GM12878 (cell line): ENCODE measurements around the gene FABP6. TPM values are rescaled to one million over a fixed set of nuclear protein-coding genes. Genes with fewer than 3 reads are reported as not detected.

Experiments
- ATAC-seq: fragments of 200-7000 bp; cut with Tn5 transposase; 3 replicates; pipeline ENCODE4 v1.9.1; 2020; ENCODE audit warnings: mild to moderate bottlenecking, moderate library complexity
- BruUV-seq: library from RNA; stranded (reverse); fragments of 400-500 nt; replicated peaks from 2 replicates; lab custom pipeline; 2021; lab: Mats Ljungman, UMichigan
- CTCF ChIA-PET: fragments of 300-600 bp; sonication (Branson Sonifier 250); formaldehyde crosslinking; extraction: SDS; loops from one replicate; lab custom pipeline; 2021; ENCODE audit warnings: inconsistent platforms; lab: Yijun Ruan, JAX
- POLR2A ChIA-PET: fragments of 350-600 bp; formaldehyde crosslinking; extraction: SDS; loops from one replicate; lab custom pipeline; 2021; ENCODE audit warnings: inconsistent platforms; lab: Charles Lee
- RAD21 ChIA-PET: fragments of 300-600 bp; sonication (Branson Sonifier 250); formaldehyde crosslinking; loops from one replicate; lab custom pipeline; 2023; ENCODE audit warnings: antibody characterized with exemption; ENCODE audit not compliant: unreplicated experiment; lab: Charles Lee
- SMC1A ChIA-PET: fragments of 300-600 bp; sonication (Branson Sonifier 250); formaldehyde crosslinking; loops from one replicate; lab custom pipeline; 2023; ENCODE audit not compliant: unreplicated experiment, uncharacterized antibody; lab: Charles Lee
- DNase-seq: peaks from one replicate; pipeline ENCODE4 v3.0.0-alpha.2; 2011; ENCODE audit warnings: low read depth, low spot score
- FAIRE-seq: peaks from 3 replicates; lab custom pipeline; 2011; peaks lifted over from hg19 to GRCh38; lab: Jason Lieb, UNC
- H2AFZ ChIP-seq: 2 replicates; pipeline ENCODE4 v1.6.0; 2011; ENCODE audit warnings: low read depth, low read length, control low read depth; ENCODE audit not compliant: control insufficient read depth
- H3K27ac ChIP-seq: 2 replicates; pipeline ENCODE4 v1.5.1; 2011; ENCODE audit warnings: control low read depth; ENCODE audit not compliant: control insufficient read depth, insufficient read depth
- H3K27me3 ChIP-seq, 2 experiments: replicated peaks in 1 of 2; 2 replicates each; pipeline versions ENCODE4 v1.6.0 to v1.6.1; 2011; ENCODE audit warnings: low read length in 1 of 2; ENCODE audit not compliant: control insufficient read depth in 2 of 2, insufficient read depth in 2 of 2
- H3K36me3 ChIP-seq, 2 experiments: 2 replicates each; pipeline ENCODE4 v1.5.1; 2011; ENCODE audit warnings: low read length in 1 of 2; ENCODE audit not compliant: control insufficient read depth in 2 of 2, insufficient read depth in 2 of 2
- H3K4me1 ChIP-seq: 2 replicates; pipeline ENCODE4 v1.6.1; 2011; ENCODE audit warnings: mild to moderate bottlenecking, low read length, moderate library complexity, mixed read lengths; ENCODE audit not compliant: control insufficient read depth, insufficient read depth
- H3K4me2 ChIP-seq: 2 replicates; pipeline ENCODE4 v1.6.0; 2011; ENCODE audit warnings: control low read depth; ENCODE audit not compliant: control insufficient read depth, insufficient read depth
- H3K4me3 ChIP-seq: fragments of 200-600 bp; sonication (generic); 2 replicates; pipeline ENCODE4 v1.5.1; 2016
- H3K79me2 ChIP-seq: 2 replicates; pipeline ENCODE4 v1.6.0; 2011; ENCODE audit warnings: low read length; ENCODE audit not compliant: control insufficient read depth, insufficient read depth
- H3K9ac ChIP-seq: 2 replicates; pipeline ENCODE4 v1.8.0; 2011; ENCODE audit warnings: low read length, control low read depth, mixed read lengths; ENCODE audit not compliant: control insufficient read depth, insufficient read depth
- H3K9me3 ChIP-seq: replicated peaks from 3 replicates; pipeline ENCODE4 v1.5.1; 2011; ENCODE audit warnings: mild to moderate bottlenecking, low read length; ENCODE audit not compliant: control insufficient read depth, insufficient read depth
- H4K20me1 ChIP-seq: 2 replicates; pipeline ENCODE4 v1.6.0; 2011; ENCODE audit not compliant: control insufficient read depth, insufficient read depth
- BMI1 ChIP-seq: fragments of 450-650 bp; IDR thresholded peaks from 2 replicates; pipeline ENCODE4 v1.6.1; 2016; ENCODE audit warnings: mild to moderate bottlenecking, moderate library complexity, borderline replicate concordance
- EGR1 ChIP-seq, 2 experiments: IDR thresholded peaks; 1 replicate in 1 of 2; 2 replicates in 1 of 2; pipeline ENCODE4 v1.6.1; 2011 to 2012; ENCODE audit warnings: low read depth in 2 of 2, low read length in 2 of 2, borderline replicate concordance in 1 of 2, mild to moderate bottlenecking in 1 of 2, moderate library complexity in 1 of 2
- IRF3 ChIP-seq: fragments of 450-650 bp; IDR thresholded peaks from 2 replicates; pipeline ENCODE4 v1.6.1; 2014; ENCODE audit warnings: mild to moderate bottlenecking
- NR2C2 ChIP-seq: IDR thresholded peaks from 2 replicates; pipeline ENCODE4 v1.6.1; 2011; ENCODE audit warnings: borderline replicate concordance, low read depth; ENCODE audit not compliant: control insufficient read depth, insufficient read length
- POLR2AphosphoS5 ChIP-seq: IDR thresholded peaks from 2 replicates; pipeline ENCODE4 v1.6.1; 2011; ENCODE audit warnings: mild to moderate bottlenecking, low read length, inconsistent platforms
- POU2F2 ChIP-seq: IDR thresholded peaks from 3 replicates; pipeline ENCODE4 v1.6.1; 2011; ENCODE audit warnings: low read depth, mild to moderate bottlenecking, low read length, borderline replicate concordance
- RAD21 ChIP-seq: IDR thresholded peaks from 2 replicates; pipeline ENCODE4 v1.6.1; 2011; ENCODE audit warnings: mild to moderate bottlenecking, low read depth, low read length, moderate library complexity; ENCODE audit not compliant: insufficient read depth
- RB1 ChIP-seq: fragments of 450-650 bp; formaldehyde crosslinking; IDR thresholded peaks from 2 replicates; pipeline ENCODE4 v1.6.1; 2017; ENCODE audit warnings: mild to moderate bottlenecking, borderline replicate concordance
- RCOR1 ChIP-seq: conservative IDR thresholded peaks from 2 replicates; pipeline ENCODE4 v1.6.1; 2012; ENCODE audit warnings: low read depth, low read length, improper control_type of control experiment
- RELA ChIP-seq: fragments of 450-650 bp; IDR thresholded peaks from 2 replicates; pipeline ENCODE4 v1.8.0; 2014; ENCODE audit warnings: borderline replicate concordance; ENCODE audit not compliant: partially characterized antibody
- TAF1 ChIP-seq: IDR thresholded peaks from 2 replicates; pipeline ENCODE4 v1.6.1; 2011; ENCODE audit warnings: mild to moderate bottlenecking, low read depth, low read length, borderline replicate concordance
- ZNF274 ChIP-seq: IDR thresholded peaks from one replicate; pipeline ENCODE4 v1.8.0; 2011; ENCODE audit not compliant: insufficient read length, insufficient read depth
- ZNF622 ChIP-seq: fragments of 450-650 bp; IDR thresholded peaks from 2 replicates; pipeline ENCODE4 v1.6.1; 2017; ENCODE audit warnings: mild to moderate bottlenecking, inconsistent platforms
- WGBS: methylation state at CpG from one replicate; pipeline ENCODE4 v1.1.6; 2016; ENCODE audit warnings: low lambda C conversion rate; ENCODE audit not compliant: insufficient replicate concordance, insufficient coverage; ENCODE audit errors: missing lambda C conversion rate; 5-methylcytosine and 5-hydroxymethylcytosine counted together
- in situ Hi-C: fragments of 300-500 bp; cut with MboI; formaldehyde crosslinking; loops from 9 replicates; pipeline ENCODE4 v1.14.3; 2018; ENCODE audit warnings: mixed read lengths
- intact Hi-C: fragments of 100-400 bp; cut with micrococcal nuclease; formaldehyde crosslinking; loops from one replicate; pipeline ENCODE4 v1.14.2; 2022; ENCODE audit not compliant: unreplicated experiment
- polyA plus RNA-seq, 11 experiments: library from polyadenylated mRNA; depleted of rRNA in 4 of 11; unstranded in 6 of 11; stranded (reverse) in 5 of 11; fragments of >200 nt; fragmentation: Nextera tagmentation in 4 of 11; fragmentation: Illumina TruSeq in 1 of 11; extraction: Ambion mirVana in 4 of 11; extraction: Trizol in 1 of 11; gene quantifications; 1 replicate in 1 of 11; 2 replicates in 10 of 11; pipeline versions ENCODE4 v1.2.1 to v1.2.3, GENCODE V29; 2011 to 2016; ENCODE audit warnings: inconsistent platforms in 2 of 11, missing spikeins in 2 of 11, low read depth in 1 of 11
- total RNA-seq, 4 experiments: library from RNA; depleted of rRNA in 3 of 4; stranded (reverse); fragments of >200 nt in 3 of 4; fragmentation: Illumina TruSeq in 1 of 4; extraction: Trizol in 1 of 4; gene quantifications; 2 replicates each; pipeline versions ENCODE4 v1.2.1 to v1.2.3, GENCODE V29; 2013 to 2021
- TF ChIP-seq, protein P1 (sequence below): IDR thresholded peaks from 2 replicates; pipeline ENCODE4 v1.6.1; 2012; ENCODE audit warnings: low read depth, low read length, improper control_type of control experiment
- TF ChIP-seq, protein P2 (sequence below): fragments of 450-650 bp; IDR thresholded peaks from 2 replicates; pipeline ENCODE4 v1.6.1; 2017; ENCODE audit warnings: mild to moderate bottlenecking
- TF ChIP-seq, protein P3 (sequence below): IDR thresholded peaks from 2 replicates; pipeline ENCODE4 v1.6.1; 2011; ENCODE audit warnings: borderline replicate concordance, low read depth, mild to moderate bottlenecking, moderate library complexity, low read length; ENCODE audit not compliant: insufficient read depth, poor library complexity, severe bottlenecking

The FABP6 gene
- total and polyA plus RNA-seq, 10 of the 15 experiments (the other 5 are each of a cell fraction or from before 2014, with no cell fraction given), result 0.66 to 8.1 (median 2.4) TPM

DNA sequence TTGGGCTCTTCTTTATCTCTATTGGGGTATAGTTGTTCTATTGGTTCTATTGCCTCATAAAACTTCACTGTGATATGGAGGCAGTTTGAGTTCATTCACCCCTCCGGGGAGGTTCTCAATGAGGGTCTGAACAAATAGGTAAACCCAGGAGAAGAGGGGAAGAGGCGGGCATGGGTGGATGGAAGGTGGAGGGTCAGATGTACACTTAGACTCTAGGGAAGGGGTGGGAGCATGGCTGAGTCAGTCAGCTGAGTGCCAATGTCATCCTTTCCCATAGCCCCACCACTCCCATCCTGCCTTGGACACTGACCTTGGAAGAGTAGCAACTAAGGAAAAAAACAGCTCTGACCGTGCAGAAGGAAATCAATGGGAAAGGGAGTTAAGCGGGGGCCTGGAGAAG lies 9.9 kb upstream of the FABP6 start:
- intact Hi-C loops, result no loop called here
- ChIA-PET RAD21 (no interaction called here), POLR2A (interaction anchor here (1.5 kb wide), 1 partner anchor 12 kb away, joined by 6 read pairs; no protein-coding TSS in a partner anchor)

More for the DNA sequence above, 9.9 kb upstream of the FABP6 start:
- no peak for TF ChIP-seq ZNF622
- TF ChIP-seq, protein P1, sequence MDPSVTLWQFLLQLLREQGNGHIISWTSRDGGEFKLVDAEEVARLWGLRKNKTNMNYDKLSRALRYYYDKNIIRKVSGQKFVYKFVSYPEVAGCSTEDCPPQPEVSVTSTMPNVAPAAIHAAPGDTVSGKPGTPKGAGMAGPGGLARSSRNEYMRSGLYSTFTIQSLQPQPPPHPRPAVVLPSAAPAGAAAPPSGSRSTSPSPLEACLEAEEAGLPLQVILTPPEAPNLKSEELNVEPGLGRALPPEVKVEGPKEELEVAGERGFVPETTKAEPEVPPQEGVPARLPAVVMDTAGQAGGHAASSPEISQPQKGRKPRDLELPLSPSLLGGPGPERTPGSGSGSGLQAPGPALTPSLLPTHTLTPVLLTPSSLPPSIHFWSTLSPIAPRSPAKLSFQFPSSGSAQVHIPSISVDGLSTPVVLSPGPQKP, result no peak
- no peak for TF ChIP-seq RB1
- TF ChIP-seq RELA, result no peak
- TF ChIP-seq, protein P2, sequence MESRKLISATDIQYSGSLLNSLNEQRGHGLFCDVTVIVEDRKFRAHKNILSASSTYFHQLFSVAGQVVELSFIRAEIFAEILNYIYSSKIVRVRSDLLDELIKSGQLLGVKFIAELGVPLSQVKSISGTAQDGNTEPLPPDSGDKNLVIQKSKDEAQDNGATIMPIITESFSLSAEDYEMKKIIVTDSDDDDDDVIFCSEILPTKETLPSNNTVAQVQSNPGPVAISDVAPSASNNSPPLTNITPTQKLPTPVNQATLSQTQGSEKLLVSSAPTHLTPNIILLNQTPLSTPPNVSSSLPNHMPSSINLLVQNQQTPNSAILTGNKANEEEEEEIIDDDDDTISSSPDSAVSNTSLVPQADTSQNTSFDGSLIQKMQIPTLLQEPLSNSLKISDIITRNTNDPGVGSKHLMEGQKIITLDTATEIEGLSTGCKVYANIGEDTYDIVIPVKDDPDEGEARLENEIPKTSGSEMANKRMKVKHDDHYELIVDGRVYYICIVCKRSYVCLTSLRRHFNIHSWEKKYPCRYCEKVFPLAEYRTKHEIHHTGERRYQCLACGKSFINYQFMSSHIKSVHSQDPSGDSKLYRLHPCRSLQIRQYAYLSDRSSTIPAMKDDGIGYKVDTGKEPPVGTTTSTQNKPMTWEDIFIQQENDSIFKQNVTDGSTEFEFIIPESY, result no peak
- no peak for TF ChIP-seq EGR1 (IDR thresholded peaks at IDR 0.05; ENCODE audit: borderline replicate concordance in 1 of 2, low read depth in 2 of 2, low read length in 2 of 2)
- no peak for TF ChIP-seq POU2F2
- TF ChIP-seq, protein P3, sequence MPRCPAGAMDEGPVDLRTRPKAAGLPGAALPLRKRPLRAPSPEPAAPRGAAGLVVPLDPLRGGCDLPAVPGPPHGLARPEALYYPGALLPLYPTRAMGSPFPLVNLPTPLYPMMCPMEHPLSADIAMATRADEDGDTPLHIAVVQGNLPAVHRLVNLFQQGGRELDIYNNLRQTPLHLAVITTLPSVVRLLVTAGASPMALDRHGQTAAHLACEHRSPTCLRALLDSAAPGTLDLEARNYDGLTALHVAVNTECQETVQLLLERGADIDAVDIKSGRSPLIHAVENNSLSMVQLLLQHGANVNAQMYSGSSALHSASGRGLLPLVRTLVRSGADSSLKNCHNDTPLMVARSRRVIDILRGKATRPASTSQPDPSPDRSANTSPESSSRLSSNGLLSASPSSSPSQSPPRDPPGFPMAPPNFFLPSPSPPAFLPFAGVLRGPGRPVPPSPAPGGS, result no peak
- no peak for TF ChIP-seq RCOR1
- no peak for TF ChIP-seq ZNF274
- TF ChIP-seq IRF3, result no peak
- TF ChIP-seq RAD21, result no peak
- TF ChIP-seq NR2C2, result no peak
- no peak for TF ChIP-seq BMI1
- TF ChIP-seq TAF1, result no peak
- TF ChIP-seq POLR2AphosphoS5, result no peak
- TF ChIP-seq, all 136 proteins: peak for 0
- BruUV-seq, result no TSS peak
- Histone ChIP-seq H3K27me3 (no peaks in the 10 kb centered on the region), H3K9me3 (no peaks in the 10 kb centered on the region), H3K9ac (no peak overlapping the region), H3K79me2 (no peaks in the 10 kb centered on the region), H2AFZ (no peak overlapping the region), H4K20me1 (no peaks in the 10 kb centered on the region), H3K4me2 (no peak overlapping the region), H3K4me3 (no peak overlapping the region), H3K4me1 (peaks cover 8% of the 10 kb centered on the region), H3K36me3 (no peaks in the 10 kb centered on the region), H3K27ac (no peak overlapping the region)
- FAIRE-seq (no peak), ATAC-seq (no peak), DNase-seq (no peak)
- in situ Hi-C loops, result no loop called here
- CTCF ChIA-PET, result interaction anchor here (1.2 kb wide), 1 partner anchor 78 kb away, joined by 3 read pairs; no protein-coding TSS in a partner anchor
- SMC1A ChIA-PET, result interaction anchor here (1.9 kb wide), 1 partner anchor 13 kb away, joined by 10 read pairs; no protein-coding TSS in a partner anchor
- WGBS, result 54% methylated on average over 4 of the region's 4 CpGs
